SK-N-MC (cell line): Measurements from ENCODE around the gene TUBGCP3.
A peak's percentile ranks its signal among the peaks of the same experiment; 100 is the strongest.

Experiments
- DNase-seq: peaks from one replicate; pipeline ENCODE4 v3.0.0-alpha.2; 2011; ENCODE audit warnings: low read depth, low spot score
- H3K27ac ChIP-seq: fragments of 200-600 bp; sonication (generic); 2 replicates; pipeline ENCODE4 v1.5.1; 2016; ENCODE audit warnings: mixed run types
- H3K36me3 ChIP-seq: fragments of 200-600 bp; sonication (generic); 2 replicates; pipeline ENCODE4 v1.6.1; 2017; ENCODE audit warnings: antibody characterized with exemption, low read length, mixed read lengths; ENCODE audit not compliant: insufficient read depth
- H3K4me3 ChIP-seq: fragments of 200-600 bp; sonication (generic); 2 replicates; pipeline ENCODE4 v1.5.1; 2016
- H3K9ac ChIP-seq: fragments of 200-600 bp; sonication (generic); 2 replicates; pipeline ENCODE4 v1.8.0; 2017; ENCODE audit warnings: mixed run types, mixed read lengths; ENCODE audit not compliant: insufficient read length
- H3K9me3 ChIP-seq: fragments of 200-600 bp; sonication (generic); 2 replicates; pipeline ENCODE4 v1.6.1; 2017; ENCODE audit warnings: low read depth, mild to moderate bottlenecking, antibody characterized with exemption, low read length, moderate library complexity, mixed read lengths
- EZH2 ChIP-seq: fragments of 200-600 bp; sonication (generic); IDR thresholded peaks from one replicate; pipeline ENCODE4 v1.6.1; 2017; ENCODE audit warnings: antibody characterized with exemption
- FOXP2 ChIP-seq: optimal IDR thresholded peaks from 2 replicates; pipeline ENCODE3; 2011; ENCODE audit warnings: mild to moderate bottlenecking, moderate library complexity; ENCODE audit not compliant: insufficient read depth; ENCODE audit errors: extremely low read length, control extremely low read depth
- POLR2AphosphoS5 ChIP-seq: IDR thresholded peaks from 2 replicates; pipeline ENCODE4 v1.6.1; 2012; ENCODE audit warnings: mild to moderate bottlenecking, low read depth, low read length, borderline replicate concordance

The TUBGCP3 gene

DNA sequence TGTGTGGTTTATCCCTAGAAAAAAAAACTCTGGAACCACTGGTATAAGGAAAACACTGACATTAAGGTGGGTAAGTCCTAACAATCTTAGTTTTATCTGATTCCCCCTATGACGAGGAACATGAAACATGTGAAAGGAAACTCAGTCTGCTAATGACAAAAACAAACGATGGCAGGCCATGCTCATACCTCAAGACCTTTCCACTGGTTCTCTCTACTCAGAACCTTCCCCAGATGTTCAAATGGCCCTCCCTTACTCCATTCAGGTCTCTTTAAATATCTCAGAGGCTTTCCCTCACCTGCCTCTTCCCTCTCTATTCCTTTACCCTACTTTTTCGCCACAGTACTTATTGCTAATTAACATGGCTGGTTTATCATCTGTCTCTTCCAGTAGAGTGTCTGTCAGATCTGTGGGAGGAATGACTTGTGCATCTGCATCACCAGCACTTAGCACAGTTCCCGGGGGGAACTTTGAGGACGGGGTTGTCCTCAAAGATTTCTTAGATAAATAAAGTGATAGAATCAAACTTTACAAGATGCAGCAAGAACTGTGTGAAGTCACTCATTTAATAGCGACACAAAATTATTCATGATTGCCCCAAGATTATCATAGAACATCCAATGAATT, 1.5 kb downstream of the TUBGCP3 start:
- TF ChIP-seq EZH2 (no peak), POLR2AphosphoS5 (no peak), FOXP2 (no peak)
- peak overlapping the region; percentile 97 for H3K9ac ChIP-seq
- H3K9me3 ChIP-seq: no peaks in the 10 kb centered on the region
- H3K27ac ChIP-seq: peak overlapping the region; percentile 90; the same call in 1 of the 2 replicates
- no peak for DNase-seq
- H3K4me3 ChIP-seq: peak overlapping the region; percentile 96
- peaks cover 24% of the 10 kb centered on the region for H3K36me3 ChIP-seq

DNA sequence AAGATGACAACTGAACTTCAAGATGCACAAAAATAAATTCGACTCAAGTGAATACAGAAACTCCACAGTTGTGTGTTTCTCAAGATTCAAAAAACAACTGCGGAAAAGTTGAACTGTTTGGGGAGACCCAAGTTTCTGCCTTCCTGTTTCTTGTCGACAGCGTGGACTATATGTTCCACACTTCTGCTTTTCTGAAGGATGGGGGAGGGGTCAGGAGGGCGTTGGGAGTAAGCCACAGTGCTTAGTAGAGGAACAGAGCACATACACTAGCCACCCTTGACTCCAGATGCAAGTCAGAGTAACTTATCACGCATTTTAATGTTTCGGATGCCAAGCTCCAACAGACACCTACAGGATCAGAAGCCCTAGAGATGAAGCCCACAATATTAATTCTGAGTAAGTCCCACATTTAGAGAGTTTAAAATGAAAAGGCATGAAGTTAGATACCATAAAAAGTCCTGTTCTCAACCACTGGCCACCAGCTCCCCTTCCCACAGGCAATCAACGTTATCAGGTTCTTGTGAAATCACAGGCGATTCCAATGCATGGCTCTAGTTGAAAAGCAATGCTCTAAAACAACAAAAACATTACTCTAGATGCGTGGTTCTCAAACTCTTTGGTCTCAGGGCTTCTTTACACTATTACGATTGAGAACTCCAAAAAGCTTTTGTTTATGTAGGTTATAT, 4.2 kb downstream of the TUBGCP3 start:
- peaks cover 27% of the 10 kb centered on the region for H3K36me3 ChIP-seq
- no peak overlapping the region for H3K4me3 ChIP-seq
- TF ChIP-seq POLR2AphosphoS5 (no peak), FOXP2 (no peak), EZH2 (no peak)
- no peaks in the 10 kb centered on the region for H3K9me3 ChIP-seq
- no peak overlapping the region for H3K9ac ChIP-seq
- H3K27ac ChIP-seq: no peak overlapping the region
- DNase-seq: no peak

DNA sequence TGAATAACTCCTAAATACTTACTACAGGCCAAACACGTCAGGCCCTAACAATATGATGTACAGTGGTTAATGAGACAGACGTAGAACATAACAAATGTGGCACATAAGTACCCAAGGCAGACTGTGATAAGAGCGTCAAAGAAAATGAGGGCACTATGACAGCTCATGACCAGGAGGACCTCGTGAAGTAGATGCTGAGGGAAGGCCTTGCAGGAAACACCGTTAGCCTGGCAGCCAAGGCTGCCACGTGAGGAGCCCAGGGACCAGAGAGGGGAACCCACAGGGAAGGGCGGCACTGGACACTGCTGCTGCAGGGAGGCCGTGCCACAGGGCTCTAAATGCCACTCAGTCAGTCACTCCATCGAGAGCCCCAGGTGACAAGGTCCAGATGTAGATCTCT, 5.7 kb downstream of the TUBGCP3 start:
- DNase-seq: no peak
- peaks cover 27% of the 10 kb centered on the region for H3K36me3 ChIP-seq
- H3K9me3 ChIP-seq: no peaks in the 10 kb centered on the region
- no peak overlapping the region for H3K27ac ChIP-seq
- no peak overlapping the region for H3K9ac ChIP-seq
- no peak for TF ChIP-seq EZH2
- no peak for TF ChIP-seq POLR2AphosphoS5
- TF ChIP-seq FOXP2: no peak
- H3K4me3 ChIP-seq: no peak overlapping the region

DNA sequence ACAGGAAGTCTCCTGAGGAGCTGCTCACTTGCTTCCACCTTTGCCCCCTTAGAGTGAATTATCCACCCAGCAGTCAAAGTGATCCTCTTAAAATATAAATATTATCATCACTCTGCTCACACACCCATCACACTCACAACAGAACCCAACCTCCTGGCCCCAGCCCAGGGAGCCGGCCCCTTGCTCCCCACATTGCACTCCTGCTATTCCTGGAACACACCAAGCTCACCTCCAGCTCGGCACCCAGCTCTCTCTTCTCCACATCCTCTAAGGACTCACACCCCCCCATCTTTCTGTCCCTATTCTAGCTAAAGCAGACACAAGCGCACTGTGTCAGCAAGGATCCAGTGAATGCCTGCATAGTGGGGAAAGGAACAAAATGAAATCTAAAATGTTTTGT, 7.0 kb downstream of the TUBGCP3 start:
- H3K9ac ChIP-seq: no peak overlapping the region
- no peak overlapping the region for H3K27ac ChIP-seq
- H3K36me3 ChIP-seq: peaks cover 24% of the 10 kb centered on the region
- H3K9me3 ChIP-seq: no peaks in the 10 kb centered on the region
- DNase-seq: no peak
- H3K4me3 ChIP-seq: no peak overlapping the region
- no peak for TF ChIP-seq POLR2AphosphoS5
- TF ChIP-seq FOXP2: no peak
- no peak for TF ChIP-seq EZH2

DNA sequence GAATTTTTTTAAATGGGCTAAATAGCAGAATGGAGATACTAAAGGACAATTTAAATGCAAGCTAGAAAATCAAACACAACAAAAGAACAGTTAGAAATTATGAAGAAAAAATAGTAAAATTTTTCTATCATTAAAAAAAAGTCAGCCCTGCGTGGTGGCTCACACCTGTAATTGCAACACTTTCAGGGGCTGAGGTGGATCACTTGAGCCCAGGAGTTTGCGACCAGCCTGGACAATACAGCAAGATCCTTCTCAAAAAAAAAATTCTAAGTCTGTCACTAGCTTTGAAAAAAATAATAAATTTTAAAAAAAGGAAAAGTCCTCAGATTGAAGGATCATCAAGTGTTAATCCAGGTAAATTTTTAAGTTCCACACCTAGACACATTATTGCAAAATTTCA, 7.7 kb downstream of the TUBGCP3 start:
- Histone ChIP-seq H3K36me3 (peaks cover 24% of the 10 kb centered on the region), H3K27ac (no peak overlapping the region), H3K4me3 (no peak overlapping the region), H3K9me3 (no peaks in the 10 kb centered on the region), H3K9ac (no peak overlapping the region)
- no peak for DNase-seq
- TF ChIP-seq FOXP2 (no peak), POLR2AphosphoS5 (no peak), EZH2 (no peak)

DNA sequence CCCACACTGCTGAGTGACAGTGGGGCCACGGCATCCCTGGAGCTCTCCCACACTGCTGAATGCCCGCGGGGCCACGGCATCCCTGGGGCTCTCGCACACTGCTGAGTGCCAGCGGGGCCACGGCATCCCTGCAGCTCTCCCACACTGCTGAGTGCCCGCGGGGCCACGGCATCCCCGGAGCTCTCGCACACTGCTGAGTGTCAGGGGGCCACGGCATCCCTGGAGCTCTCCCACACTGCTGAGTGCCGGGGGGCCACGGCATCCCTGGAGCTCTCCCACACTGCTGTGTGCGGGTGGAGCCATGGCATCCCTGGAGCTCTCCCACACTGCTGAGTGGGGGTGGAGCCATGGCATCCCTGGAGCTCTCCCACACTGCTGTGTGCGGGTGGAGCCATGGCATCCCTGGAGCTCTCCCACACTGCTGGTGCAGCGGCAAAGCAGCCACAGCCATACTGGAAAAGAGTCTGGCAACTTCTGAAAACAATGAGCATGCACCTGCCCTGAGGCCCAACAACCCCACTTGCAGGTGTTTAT, 8.6 kb downstream of the TUBGCP3 start:
- Histone ChIP-seq H3K27ac (no peak overlapping the region), H3K9ac (no peak overlapping the region), H3K4me3 (no peak overlapping the region), H3K9me3 (no peaks in the 10 kb centered on the region), H3K36me3 (peaks cover 19% of the 10 kb centered on the region)
- no peak for TF ChIP-seq POLR2AphosphoS5
- no peak for TF ChIP-seq EZH2
- no peak for TF ChIP-seq FOXP2
- DNase-seq: no peak

DNA sequence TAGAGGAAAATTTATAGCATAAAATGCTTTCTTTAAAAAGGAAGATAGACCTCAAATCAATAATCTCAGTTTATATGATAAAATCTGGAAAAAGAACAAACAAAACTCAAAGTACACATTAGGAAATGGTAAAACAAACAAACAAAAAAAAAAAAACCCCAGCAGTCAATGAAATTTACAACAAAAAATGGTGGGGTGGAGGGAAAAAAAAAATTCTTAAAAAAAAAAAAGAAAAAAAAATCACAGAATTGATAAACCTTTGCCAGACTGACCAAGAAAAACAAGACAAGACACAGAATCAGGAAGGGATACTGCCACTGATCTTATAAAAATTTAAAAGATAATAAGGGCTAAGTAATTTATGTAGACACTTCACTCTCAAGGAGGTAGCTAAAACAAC, 11.2 kb downstream of the TUBGCP3 start:
- no peak overlapping the region for H3K9ac ChIP-seq
- H3K9me3 ChIP-seq: no peaks in the 10 kb centered on the region
- H3K36me3 ChIP-seq: peaks cover 4% of the 10 kb centered on the region
- H3K27ac ChIP-seq: no peak overlapping the region
- no peak for DNase-seq
- no peak overlapping the region for H3K4me3 ChIP-seq
- no peak for TF ChIP-seq FOXP2
- no peak for TF ChIP-seq POLR2AphosphoS5
- TF ChIP-seq EZH2: no peak

DNA sequence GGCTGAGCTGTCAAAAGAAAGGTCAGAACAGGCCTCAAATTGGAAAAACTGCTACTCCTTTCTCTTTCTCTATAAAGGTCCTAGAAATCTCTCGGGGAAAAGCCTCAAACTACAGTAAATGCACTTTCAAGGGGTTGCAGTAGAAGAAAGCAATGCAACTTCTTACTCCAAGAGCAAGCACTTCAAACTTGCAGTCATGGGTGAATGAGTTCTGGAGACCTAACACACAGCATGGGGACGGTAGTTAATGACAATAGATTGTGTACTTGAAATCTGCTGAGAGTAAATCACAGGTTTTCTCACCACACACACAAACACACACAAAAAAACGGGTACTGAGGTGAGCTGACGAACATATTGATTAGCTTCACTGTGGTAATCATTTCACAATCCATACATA, 11.8 kb downstream of the TUBGCP3 start:
- no peaks in the 10 kb centered on the region for H3K9me3 ChIP-seq
- no peak overlapping the region for H3K9ac ChIP-seq

More for the DNA sequence above, 11.8 kb downstream of the TUBGCP3 start:
- Histone ChIP-seq H3K27ac (no peak overlapping the region), H3K4me3 (no peak overlapping the region), H3K36me3 (peaks cover 4% of the 10 kb centered on the region)
- no peak for TF ChIP-seq FOXP2
- TF ChIP-seq EZH2: no peak
- TF ChIP-seq POLR2AphosphoS5: no peak
- no peak for DNase-seq
